Upper lobe of right lung (tissue), 1 donor: Measurements from ENCODE around the gene PCDHGA6. TPM values are rescaled to one million over a fixed set of nuclear protein-coding genes. Genes with fewer than 3 reads are reported as not detected.
"Not testable (repeated sequence)": the region's sequence is repeated elsewhere in the genome, so short reads cannot be mapped to it uniquely, and the experiment has no call there.

ENCODE experiments used
- ATAC-seq: fragments of 200-7000 bp; cut with Tn5 transposase; one replicate; pipeline ENCODE4 v1.9.1; 2020; ENCODE audit warnings: mild to moderate bottlenecking, moderate library complexity
- DNase-seq: peaks from one replicate; pipeline ENCODE4 v3.0.0-alpha.2; 2020
- H3K27ac ChIP-seq: fragments of 200-600 bp; one replicate; pipeline ENCODE4 v1.8.0; 2022
- H3K27me3 ChIP-seq: fragments of 200-600 bp; one replicate; pipeline ENCODE4 v1.8.0; 2022; ENCODE audit warnings: mild to moderate bottlenecking
- H3K36me3 ChIP-seq: fragments of 200-600 bp; one replicate; pipeline ENCODE4 v1.8.0; 2022
- H3K4me1 ChIP-seq: fragments of 200-600 bp; one replicate; pipeline ENCODE4 v1.8.0; 2022
- H3K4me3 ChIP-seq: fragments of 200-600 bp; one replicate; pipeline ENCODE4 v1.8.0; 2022; ENCODE audit warnings: mild to moderate bottlenecking
- H3K9me3 ChIP-seq: fragments of 200-600 bp; one replicate; pipeline ENCODE4 v1.8.0; 2022
- intact Hi-C: fragments of 100-400 bp; cut with DNase I; formaldehyde crosslinking; loops from one replicate; pipeline ENCODE4 v1.11.0; 2022
- total RNA-seq: library from RNA; stranded (reverse); fragmentation: NEBNext Ultra II Directional; extraction: Animal tissue kit (Norgen Biotek cat#: 25700); gene quantifications from one replicate; pipeline ENCODE4 v1.2.1, GENCODE V29; 2021
- TF ChIP-seq, protein P1 (sequence below): fragments of 200-600 bp; IDR thresholded peaks from one replicate; pipeline ENCODE4 v1.8.0; 2022; ENCODE audit warnings: antibody characterized with exemption
- donor health status: DM: no; HTN: yes; CAD: no; lungs with severe emphysema.

The PCDHGA6 gene
- total RNA-seq, 1 donor from 2014 or later = 3.9 TPM

DNA sequence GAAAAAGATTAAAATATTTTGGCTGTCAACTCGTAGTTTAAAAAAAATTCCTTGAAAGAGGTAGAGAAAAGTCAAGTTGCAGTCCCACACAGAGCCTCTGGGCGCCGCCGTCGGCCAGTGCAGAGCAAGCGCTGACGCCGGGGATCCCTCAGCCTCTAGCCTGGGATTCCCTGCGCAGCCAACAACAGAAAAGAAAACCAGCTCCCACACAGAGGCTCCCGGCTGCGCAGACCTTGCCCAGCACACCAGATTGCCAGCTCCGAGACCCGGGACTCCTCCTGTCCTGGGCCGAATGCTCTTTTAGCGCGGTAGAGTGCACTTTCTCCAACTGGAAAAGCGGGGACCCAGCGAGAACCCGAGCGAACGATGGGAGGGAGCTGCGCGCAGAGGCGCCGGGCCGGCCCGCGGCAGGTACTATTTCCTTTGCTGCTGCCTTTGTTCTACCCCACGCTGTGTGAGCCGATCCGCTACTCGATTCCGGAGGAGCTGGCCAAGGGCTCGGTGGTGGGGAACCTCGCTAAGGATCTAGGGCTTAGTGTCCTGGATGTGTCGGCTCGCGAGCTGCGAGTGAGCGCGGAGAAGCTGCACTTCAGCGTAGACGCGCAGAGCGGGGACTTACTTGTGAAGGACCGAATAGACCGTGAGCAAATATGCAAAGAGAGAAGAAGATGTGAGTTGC, 43.9 kb downstream of the PCDHGA6 start, which contains the start of gene PCDHGB7:
PCDHGB7 (plus strand) TSS at position 184 of the 679 bp plus-strand sequence; CDS start at position 367, 183 bp downstream.
- peak within 1 kb of the TSS; percentile 46 for H3K4me3 ChIP-seq
- peaks cover 63% of the 10 kb centered on the region for H3K9me3 ChIP-seq
- intact Hi-C loops, H3K36me3 ChIP-seq, H3K4me1 ChIP-seq, H3K27me3 ChIP-seq: not testable (repeated sequence)
- TF ChIP-seq, protein P1, sequence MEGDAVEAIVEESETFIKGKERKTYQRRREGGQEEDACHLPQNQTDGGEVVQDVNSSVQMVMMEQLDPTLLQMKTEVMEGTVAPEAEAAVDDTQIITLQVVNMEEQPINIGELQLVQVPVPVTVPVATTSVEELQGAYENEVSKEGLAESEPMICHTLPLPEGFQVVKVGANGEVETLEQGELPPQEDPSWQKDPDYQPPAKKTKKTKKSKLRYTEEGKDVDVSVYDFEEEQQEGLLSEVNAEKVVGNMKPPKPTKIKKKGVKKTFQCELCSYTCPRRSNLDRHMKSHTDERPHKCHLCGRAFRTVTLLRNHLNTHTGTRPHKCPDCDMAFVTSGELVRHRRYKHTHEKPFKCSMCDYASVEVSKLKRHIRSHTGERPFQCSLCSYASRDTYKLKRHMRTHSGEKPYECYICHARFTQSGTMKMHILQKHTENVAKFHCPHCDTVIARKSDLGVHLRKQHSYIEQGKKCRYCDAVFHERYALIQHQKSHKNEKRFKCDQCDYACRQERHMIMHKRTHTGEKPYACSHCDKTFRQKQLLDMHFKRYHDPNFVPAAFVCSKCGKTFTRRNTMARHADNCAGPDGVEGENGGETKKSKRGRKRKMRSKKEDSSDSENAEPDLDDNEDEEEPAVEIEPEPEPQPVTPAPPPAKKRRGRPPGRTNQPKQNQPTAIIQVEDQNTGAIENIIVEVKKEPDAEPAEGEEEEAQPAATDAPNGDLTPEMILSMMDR = peak; percentile 67
- peak within 1 kb of the TSS; percentile 48 for H3K27ac ChIP-seq
- DNase-seq (peak; percentile 89), ATAC-seq (peak; percentile 94)

DNA sequence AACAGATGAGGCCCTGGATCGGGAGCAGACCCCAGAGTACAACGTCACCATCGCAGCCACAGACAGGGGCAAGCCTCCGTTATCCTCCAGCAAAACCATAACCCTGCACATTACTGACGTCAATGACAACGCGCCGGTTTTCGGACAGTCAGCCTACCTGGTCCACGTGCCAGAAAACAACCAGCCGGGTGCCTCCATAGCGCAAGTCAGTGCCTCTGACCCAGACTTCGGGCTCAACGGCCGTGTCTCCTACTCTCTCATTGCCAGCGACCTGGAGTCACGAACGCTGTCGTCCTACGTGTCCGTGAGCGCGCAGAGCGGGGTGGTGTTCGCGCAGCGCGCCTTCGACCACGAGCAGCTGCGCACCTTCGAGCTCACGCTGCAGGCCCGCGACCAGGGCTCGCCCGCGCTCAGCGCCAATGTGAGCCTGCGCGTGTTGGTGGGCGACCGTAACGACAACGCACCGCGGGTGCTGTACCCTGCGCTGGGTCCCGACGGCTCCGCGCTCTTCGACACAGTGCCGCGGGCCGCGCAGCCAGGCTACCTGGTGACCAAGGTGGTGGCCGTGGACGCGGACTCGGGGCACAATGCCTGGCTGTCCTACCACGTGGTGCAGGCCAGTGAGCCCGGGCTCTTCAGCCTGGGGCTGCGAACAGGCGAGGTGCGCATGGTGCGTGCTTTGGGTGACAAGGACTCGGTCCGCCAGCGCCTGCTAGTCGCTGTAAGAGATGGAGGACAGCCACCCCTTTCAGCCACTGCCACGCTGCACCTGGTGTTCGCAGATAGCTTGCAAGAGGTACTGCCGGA, 45.6 kb downstream of the PCDHGA6 start:
- H3K27me3 ChIP-seq = peaks cover 9% of the 10 kb centered on the region
- DNase-seq (no peak), ATAC-seq (no peak)
- TF ChIP-seq, protein P1 = no peak
- intact Hi-C loops = no loop called here
- H3K27ac ChIP-seq = no peak overlapping the region
- no peaks in the 10 kb centered on the region for H3K36me3 ChIP-seq
- H3K4me3 ChIP-seq = no peak overlapping the region
- H3K4me1 ChIP-seq = no peaks in the 10 kb centered on the region
- H3K9me3 ChIP-seq = peaks cover 65% of the 10 kb centered on the region

DNA sequence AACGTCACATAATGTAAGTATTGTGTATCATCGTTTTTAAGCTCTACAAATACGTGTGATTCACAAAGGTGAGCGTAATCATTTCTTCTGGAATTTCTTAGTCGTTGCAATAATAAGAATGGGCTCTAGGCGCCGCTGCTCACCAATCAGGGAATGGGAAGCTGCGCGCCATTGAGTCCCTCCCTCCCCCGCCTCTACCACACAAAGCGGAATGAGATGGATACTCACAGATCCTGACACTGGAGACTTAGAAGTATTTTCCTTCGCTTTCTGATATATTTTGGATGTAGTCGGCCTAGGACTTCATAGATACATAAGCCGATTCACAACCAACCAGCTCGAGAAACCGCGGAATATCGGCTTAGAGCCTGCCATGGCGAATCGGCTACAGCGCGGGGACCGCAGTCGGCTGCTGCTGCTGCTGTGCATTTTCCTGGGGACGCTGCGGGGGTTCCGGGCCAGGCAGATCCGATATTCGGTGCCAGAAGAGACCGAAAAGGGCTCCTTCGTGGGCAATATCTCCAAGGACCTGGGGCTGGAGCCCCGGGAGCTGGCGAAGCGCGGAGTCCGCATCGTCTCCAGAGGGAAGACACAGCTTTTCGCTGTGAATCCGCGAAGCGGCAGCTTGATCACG, 47.3 kb downstream of the PCDHGA6 start, which contains the start of gene PCDHGA11:
PCDHGA11 (plus strand) TSS at position 197 of the 634 bp plus-strand sequence; CDS start at position 374, 177 bp downstream.
- H3K36me3 ChIP-seq = no peaks in the 10 kb centered on the region
- no peaks in the 10 kb centered on the region for H3K4me1 ChIP-seq
- ATAC-seq = peak; percentile 88
- DNase-seq = no peak
- peak within 1 kb of the TSS; percentile 37 for H3K4me3 ChIP-seq
- H3K27me3 ChIP-seq = peaks cover 9% of the 10 kb centered on the region
- peaks cover 73% of the 10 kb centered on the region for H3K9me3 ChIP-seq
- intact Hi-C loops = no loop called here
- no peak within 1 kb of the TSS for H3K27ac ChIP-seq
- TF ChIP-seq, protein P1 = peak; percentile 51

DNA sequence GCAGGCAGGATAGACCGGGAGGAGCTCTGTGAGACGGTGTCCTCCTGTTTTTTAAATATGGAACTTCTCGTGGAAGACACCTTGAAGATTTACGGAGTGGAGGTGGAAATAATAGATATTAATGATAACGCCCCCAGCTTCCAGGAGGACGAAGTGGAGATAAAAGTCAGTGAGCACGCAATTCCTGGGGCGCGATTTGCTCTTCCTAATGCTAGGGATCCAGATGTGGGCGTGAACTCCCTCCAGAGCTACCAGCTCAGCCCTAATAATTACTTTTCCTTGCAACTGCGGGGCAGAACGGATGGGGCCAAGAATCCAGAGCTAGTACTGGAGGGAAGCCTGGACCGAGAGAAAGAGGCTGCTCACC, 47.8 kb downstream of the PCDHGA6 start:
- no peak overlapping the region for H3K27ac ChIP-seq
- H3K27me3 ChIP-seq = peaks cover 9% of the 10 kb centered on the region
- no peaks in the 10 kb centered on the region for H3K36me3 ChIP-seq
- DNase-seq = no peak
- peak overlapping the region; percentile 37 for H3K4me3 ChIP-seq
- H3K9me3 ChIP-seq = peaks cover 78% of the 10 kb centered on the region
- TF ChIP-seq, protein P1 = no peak
- no peak for ATAC-seq
- intact Hi-C loops = no loop called here
- H3K4me1 ChIP-seq = no peaks in the 10 kb centered on the region

DNA sequence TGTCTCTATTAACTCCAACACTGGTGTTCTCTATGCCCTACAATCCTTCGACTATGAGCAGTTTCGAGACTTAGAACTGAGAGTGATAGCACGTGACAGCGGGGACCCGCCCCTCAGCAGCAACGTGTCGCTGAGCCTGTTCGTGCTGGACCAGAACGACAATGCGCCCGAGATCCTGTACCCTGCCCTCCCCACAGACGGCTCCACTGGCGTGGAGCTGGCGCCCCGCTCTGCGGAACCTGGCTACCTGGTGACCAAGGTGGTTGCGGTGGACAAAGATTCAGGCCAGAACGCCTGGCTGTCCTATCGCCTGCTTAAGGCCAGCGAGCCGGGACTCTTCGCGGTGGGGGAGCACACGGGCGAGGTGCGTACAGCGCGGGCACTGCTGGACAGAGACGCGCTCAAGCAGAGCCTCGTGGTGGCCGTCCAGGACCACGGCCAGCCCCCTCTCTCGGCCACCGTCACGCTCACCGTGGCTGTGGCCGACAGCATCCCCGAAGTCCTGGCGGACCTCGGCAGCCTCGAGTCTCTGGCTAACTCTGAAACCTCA, 49.1 kb downstream of the PCDHGA6 start:
- no peak overlapping the region for H3K27ac ChIP-seq
- ATAC-seq (no peak), DNase-seq (no peak)
- TF ChIP-seq, protein P1 = no peak
- peaks cover 82% of the 10 kb centered on the region for H3K9me3 ChIP-seq
- intact Hi-C loops = no loop called here
- H3K4me3 ChIP-seq = no peak overlapping the region
- H3K36me3 ChIP-seq = no peaks in the 10 kb centered on the region
- no peaks in the 10 kb centered on the region for H3K4me1 ChIP-seq
- H3K27me3 ChIP-seq = peaks cover 9% of the 10 kb centered on the region
